Naive thymus-derived CD8-positive, alpha-beta T cell (primary cell): Measurements from ENCODE around the gene LRRIQ4. TPM values are rescaled to one million over a fixed set of nuclear protein-coding genes. Genes with fewer than 3 reads are reported as not detected.

ENCODE experiments used
- ATAC-seq, 2 donors: fragments of 150-1000 bp; cut with Tn5 transposase in 1 of 2; sonication (Bioruptor Pico), chemical (Tn5 transposase) in 1 of 2; 1 replicate in 1 of 2; 2 replicates in 1 of 2; pipeline ENCODE4 v1.10.0; 2021; ENCODE audit warnings: mild to moderate bottlenecking in 2 of 2, moderate library complexity in 2 of 2
- POLR2A ChIA-PET: fragments of 350-600 bp; sonication (Branson Sonifier 250); formaldehyde crosslinking; loops from one replicate; lab custom pipeline; 2021; ENCODE audit warnings: antibody characterized with exemption; lab: Charles Lee
- DNase-seq, 10 donors: peaks; one replicate each; pipeline versions ENCODE4 v3.0.0 to v3.0.0-alpha.2; 2020 to 2022
- H3K27ac Mint-ChIP-seq, 10 donors: one replicate each; pipeline ENCODE4 v1.8.0; 2020 to 2022; ENCODE audit warnings: mild to moderate bottlenecking in 10 of 10, mixed read lengths in 10 of 10, moderate library complexity in 4 of 10, inconsistent platforms in 1 of 10
- H3K27me3 Mint-ChIP-seq, 5 donors: one replicate each; pipeline ENCODE4 v1.8.0; 2021 to 2022; ENCODE audit warnings: mixed read lengths in 5 of 5
- H3K36me3 Mint-ChIP-seq, 3 donors: one replicate each; pipeline ENCODE4 v1.8.0; 2020 to 2022; ENCODE audit warnings: mixed read lengths in 3 of 3, mild to moderate bottlenecking in 2 of 3, inconsistent platforms in 1 of 3
- H3K4me1 Mint-ChIP-seq, 4 donors: one replicate each; pipeline ENCODE4 v1.8.0; 2021 to 2022; ENCODE audit warnings: mixed read lengths in 4 of 4
- H3K4me3 Mint-ChIP-seq, 10 donors: one replicate each; pipeline ENCODE4 v1.8.0; 2020 to 2022; ENCODE audit warnings: mild to moderate bottlenecking in 10 of 10, mixed read lengths in 10 of 10, moderate library complexity in 6 of 10, inconsistent platforms in 1 of 10
- H3K9me3 Mint-ChIP-seq, 9 donors: one replicate each; pipeline ENCODE4 v1.8.0; 2020 to 2022; ENCODE audit warnings: mixed read lengths in 9 of 9, mild to moderate bottlenecking in 3 of 9, inconsistent platforms in 1 of 9, moderate library complexity in 1 of 9
- polyA plus RNA-seq, 3 donors: library from polyadenylated mRNA; unstranded; fragments of 300-500 nt; fragmentation: Illumina TruSeq; gene quantifications; one replicate each; pipeline ENCODE4 v1.2.3, GENCODE V29; 2021
- total RNA-seq, 8 experiments: library from RNA in 2 of 8; stranded (reverse) in 2 of 8; gene quantifications; one replicate each; pipeline ENCODE4 v1.2.3 and lab custom pipeline; 2021 to 2026

LRRIQ4 gene
- total and polyA plus RNA-seq, 5 experiments from 2014 or later: 0.19 TPM; not detected in 4

- H3K27me3 Mint-ChIP-seq: peaks cover 0 to 2% (median 0%) of the 10 kb centered on the region in 5 donors
- peak overlapping the region; percentile 42 to 93 (median 78) for H3K27ac Mint-ChIP-seq
- H3K4me1 Mint-ChIP-seq: peaks cover 18 to 24% (median 22%) of the 10 kb centered on the region in 4 donors
- DNase-seq: no peak
- H3K4me3 Mint-ChIP-seq: peak overlapping the region; percentile 78 to 93 (median 88)
- peaks cover 2 to 26% (median 11%) of the 10 kb centered on the region in 9 donors for H3K9me3 Mint-ChIP-seq
- POLR2A ChIA-PET: interaction anchor here (0.6 to 3.5 kb wide), 5 partner anchors 11 to 154 kb away, joined by 3 to 21 read pairs (median 5); partner anchors contain the start of genes ACTRT3, MYNN and SEC62
- peak; percentile 1 to 2 for ATAC-seq
- H3K36me3 Mint-ChIP-seq: peaks cover 0 to 6% (median 4%) of the 10 kb centered on the region in 3 donors
These were observed 608 bp downstream of the LRRIQ4 start for GRCh38 chr3:169813278-169813677.

- POLR2A ChIA-PET: interaction anchor here (3.5 kb wide), 1 partner anchor 41 kb away, joined by 21 read pairs; the partner anchor contains the start of gene MYNN
- H3K36me3 Mint-ChIP-seq: peaks cover 0 to 6% (median 4%) of the 10 kb centered on the region in 3 donors
- peak; percentile 48 to 87 (median 74) for DNase-seq
- H3K4me1 Mint-ChIP-seq: peaks cover 18 to 24% (median 22%) of the 10 kb centered on the region in 4 donors
- H3K9me3 Mint-ChIP-seq: peaks cover 2 to 26% (median 11%) of the 10 kb centered on the region in 9 donors
- H3K27me3 Mint-ChIP-seq: peaks cover 0 to 2% (median 0%) of the 10 kb centered on the region in 5 donors
- peak overlapping the region; percentile 42 to 93 (median 78) for H3K27ac Mint-ChIP-seq
- H3K4me3 Mint-ChIP-seq: peak overlapping the region; percentile 78 to 93 (median 88)
- peak; percentile 77 to 86 for ATAC-seq
These were observed 1.3 kb downstream of the LRRIQ4 start for GRCh38 chr3:169813757-169814517.

GRCh38 chr3:169815590-169816150, 3.0 kb downstream of the LRRIQ4 start:
- no peak overlapping the region for H3K4me3 Mint-ChIP-seq
- DNase-seq (no peak), ATAC-seq (no peak)
- peaks cover 2 to 26% (median 11%) of the 10 kb centered on the region in 9 donors for H3K9me3 Mint-ChIP-seq
- no peak overlapping the region for H3K27ac Mint-ChIP-seq
- POLR2A ChIA-PET: no interaction called here
- peaks cover 0 to 6% (median 4%) of the 10 kb centered on the region in 3 donors for H3K36me3 Mint-ChIP-seq
- peaks cover 0 to 4% (median 0%) of the 10 kb centered on the region in 5 donors for H3K27me3 Mint-ChIP-seq
- peaks cover 18 to 24% (median 22%) of the 10 kb centered on the region in 4 donors for H3K4me1 Mint-ChIP-seq

- H3K4me3 Mint-ChIP-seq: no peak overlapping the region
- peaks cover 8 to 11% (median 9%) of the 10 kb centered on the region in 4 donors for H3K4me1 Mint-ChIP-seq
- no peak overlapping the region for H3K27ac Mint-ChIP-seq
- peaks cover 3 to 28% (median 10%) of the 10 kb centered on the region in 5 donors for H3K27me3 Mint-ChIP-seq
- peaks cover 0 to 6% (median 4%) of the 10 kb centered on the region in 3 donors for H3K36me3 Mint-ChIP-seq
- no peak for ATAC-seq
- no peak for DNase-seq
- H3K9me3 Mint-ChIP-seq: peaks cover 2 to 26% (median 11%) of the 10 kb centered on the region in 9 donors
- POLR2A ChIA-PET: no interaction called here
These were observed 5.6 kb downstream of the LRRIQ4 start for GRCh38 chr3:169818316-169818715.

- Mint-ChIP-seq H3K9me3 (peaks cover 0 to 8% (median 0%) of the 10 kb centered on the region in 9 donors), H3K27me3 (peaks cover 9 to 28% (median 17%) of the 10 kb centered on the region in 5 donors), H3K4me3 (no peak overlapping the region), H3K4me1 (no peaks in the 10 kb centered on the region), H3K27ac (no peak overlapping the region), H3K36me3 (no peaks in the 10 kb centered on the region)
- no peak for ATAC-seq
- no peak for DNase-seq
- POLR2A ChIA-PET: no interaction called here
These were observed 9.4 kb downstream of the LRRIQ4 start for GRCh38 chr3:169822091-169822490.

- Mint-ChIP-seq H3K27me3 (peaks cover 9 to 28% (median 16%) of the 10 kb centered on the region in 5 donors), H3K9me3 (peaks cover 0 to 3% (median 0%) of the 10 kb centered on the region in 9 donors), H3K4me3 (no peak overlapping the region), H3K36me3 (no peaks in the 10 kb centered on the region), H3K27ac (no peak overlapping the region), H3K4me1 (no peaks in the 10 kb centered on the region)
- no peak for ATAC-seq
- no peak for DNase-seq
- POLR2A ChIA-PET: no interaction called here
These were observed 9.9 kb downstream of the LRRIQ4 start for GRCh38 chr3:169822540-169822939.

GRCh38 chr3:169822983-169823382, 10.3 kb downstream of the LRRIQ4 start:
- no peak for DNase-seq
- no peaks in the 10 kb centered on the region for H3K4me1 Mint-ChIP-seq
- H3K9me3 Mint-ChIP-seq: no peaks in the 10 kb centered on the region
- no peaks in the 10 kb centered on the region for H3K36me3 Mint-ChIP-seq
- H3K4me3 Mint-ChIP-seq: no peak overlapping the region
- POLR2A ChIA-PET: no interaction called here
- H3K27me3 Mint-ChIP-seq: peaks cover 9 to 28% (median 15%) of the 10 kb centered on the region in 5 donors
- H3K27ac Mint-ChIP-seq: no peak overlapping the region
- no peak for ATAC-seq

GRCh38 chr3:169825316-169825715, 12.6 kb downstream of the LRRIQ4 start:
- no peak for ATAC-seq
- DNase-seq: no peak
- Mint-ChIP-seq H3K9me3 (no peaks in the 10 kb centered on the region), H3K4me1 (peaks cover 0 to 4% (median 1%) of the 10 kb centered on the region in 4 donors), H3K27me3 (peaks cover 10 to 28% (median 13%) of the 10 kb centered on the region in 5 donors), H3K27ac (no peak overlapping the region), H3K4me3 (no peak overlapping the region), H3K36me3 (no peaks in the 10 kb centered on the region)
- POLR2A ChIA-PET: interaction anchor here (0.7 kb wide), 1 partner anchor 156 kb away, joined by 4 read pairs; no protein-coding TSS in a partner anchor

- Mint-ChIP-seq H3K4me1 (peaks cover 0 to 4% (median 1%) of the 10 kb centered on the region in 4 donors), H3K36me3 (no peaks in the 10 kb centered on the region), H3K9me3 (no peaks in the 10 kb centered on the region), H3K27ac (no peak overlapping the region), H3K27me3 (peaks cover 4 to 14% (median 5%) of the 10 kb centered on the region in 5 donors), H3K4me3 (no peak overlapping the region)
- DNase-seq (no peak), ATAC-seq (no peak)
- POLR2A ChIA-PET: interaction anchor here (0.7 kb wide), 1 partner anchor 38 kb away, joined by 4 read pairs; no protein-coding TSS in a partner anchor
These were observed 15.0 kb downstream of the LRRIQ4 start for GRCh38 chr3:169827712-169828111.

GRCh38 chr3:169835533-169835932, 22.9 kb downstream of the LRRIQ4 start:
- Mint-ChIP-seq H3K4me1 (peaks cover 0 to 8% (median 0%) of the 10 kb centered on the region in 4 donors), H3K9me3 (no peaks in the 10 kb centered on the region), H3K4me3 (no peak overlapping the region), H3K27me3 (peaks cover 3 to 6% (median 4%) of the 10 kb centered on the region in 5 donors), H3K36me3 (no peaks in the 10 kb centered on the region), H3K27ac (peak overlapping the region in 1 of 10 donors; percentile 4)
- POLR2A ChIA-PET: no interaction called here
- ATAC-seq (no peak), DNase-seq (no peak)

- POLR2A ChIA-PET: no interaction called here
- Mint-ChIP-seq H3K27me3 (peaks cover 3 to 14% (median 4%) of the 10 kb centered on the region in 5 donors), H3K27ac (peak overlapping the region in 2 of 10 donors; percentile 4 to 30), H3K4me3 (no peak overlapping the region), H3K4me1 (peaks cover 0 to 12% (median 0%) of the 10 kb centered on the region in 4 donors), H3K36me3 (no peaks in the 10 kb centered on the region), H3K9me3 (no peaks in the 10 kb centered on the region)
- ATAC-seq (no peak), DNase-seq (no peak)
These were observed 23.6 kb downstream of the LRRIQ4 start for GRCh38 chr3:169836078-169836941.

GRCh38 chr3:169836942-169837275, 24.2 kb downstream of the LRRIQ4 start:
- H3K27me3 Mint-ChIP-seq: peaks cover 3 to 15% (median 4%) of the 10 kb centered on the region in 5 donors
- no peak overlapping the region for H3K4me3 Mint-ChIP-seq
- peaks cover 0 to 12% (median 0%) of the 10 kb centered on the region in 4 donors for H3K4me1 Mint-ChIP-seq
- no peak overlapping the region for H3K27ac Mint-ChIP-seq
- POLR2A ChIA-PET: no interaction called here
- DNase-seq: no peak
- no peaks in the 10 kb centered on the region for H3K9me3 Mint-ChIP-seq
- ATAC-seq: no peak
- H3K36me3 Mint-ChIP-seq: no peaks in the 10 kb centered on the region
